Fibroblast of mammary gland (primary cell): Measurements from ENCODE around the gene RBMS3.

Experiments used
- DNase-seq: peaks from one replicate; pipeline ENCODE4 v3.0.0-alpha.2; 2010; ENCODE audit warnings: low read depth
- H3K4me3 ChIP-seq: 2 replicates; pipeline ENCODE4 v1.5.1; 2011; ENCODE audit warnings: low read depth, mild to moderate bottlenecking, low read length, moderate library complexity; ENCODE audit not compliant: control insufficient read depth
- TF ChIP-seq, protein P1 (sequence below): conservative IDR thresholded peaks from 2 replicates; pipeline ENCODE4 v1.5.1; 2011; ENCODE audit warnings: low read depth, low read length, inconsistent platforms; ENCODE audit not compliant: control insufficient read depth, insufficient read depth

RBMS3 gene

DNA sequence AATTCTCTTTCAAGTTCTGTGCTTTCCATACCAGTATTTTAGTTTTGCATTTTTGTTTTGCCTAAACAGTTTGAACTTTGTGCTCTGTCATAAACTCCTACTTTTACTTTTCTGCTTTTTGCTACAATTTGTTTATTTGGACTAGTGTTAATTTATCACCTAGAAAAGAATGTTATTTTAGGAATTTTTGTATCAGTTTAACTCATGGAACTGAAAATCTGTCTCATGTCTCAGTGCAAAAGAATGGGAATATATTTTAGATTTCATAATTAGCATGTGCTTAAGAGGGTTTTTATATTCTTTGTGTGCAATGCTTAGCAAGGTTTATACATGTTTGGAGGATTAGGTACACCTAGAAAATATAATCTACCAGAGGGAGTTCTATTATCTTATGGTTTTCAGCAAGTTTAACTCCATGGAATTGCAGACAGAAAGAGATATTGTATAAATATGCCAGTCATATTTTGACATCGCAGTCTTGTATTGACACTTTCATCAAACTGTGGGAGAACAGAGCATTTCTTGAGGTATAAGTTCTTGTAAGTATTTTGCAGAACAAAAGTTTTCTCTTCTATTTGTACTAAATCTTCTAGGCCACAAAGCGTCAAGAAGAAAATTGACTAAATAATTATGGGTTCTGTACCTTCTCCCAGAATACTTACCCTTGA, 409.9 kb downstream of the RBMS3 start:
- TF ChIP-seq, protein P1, sequence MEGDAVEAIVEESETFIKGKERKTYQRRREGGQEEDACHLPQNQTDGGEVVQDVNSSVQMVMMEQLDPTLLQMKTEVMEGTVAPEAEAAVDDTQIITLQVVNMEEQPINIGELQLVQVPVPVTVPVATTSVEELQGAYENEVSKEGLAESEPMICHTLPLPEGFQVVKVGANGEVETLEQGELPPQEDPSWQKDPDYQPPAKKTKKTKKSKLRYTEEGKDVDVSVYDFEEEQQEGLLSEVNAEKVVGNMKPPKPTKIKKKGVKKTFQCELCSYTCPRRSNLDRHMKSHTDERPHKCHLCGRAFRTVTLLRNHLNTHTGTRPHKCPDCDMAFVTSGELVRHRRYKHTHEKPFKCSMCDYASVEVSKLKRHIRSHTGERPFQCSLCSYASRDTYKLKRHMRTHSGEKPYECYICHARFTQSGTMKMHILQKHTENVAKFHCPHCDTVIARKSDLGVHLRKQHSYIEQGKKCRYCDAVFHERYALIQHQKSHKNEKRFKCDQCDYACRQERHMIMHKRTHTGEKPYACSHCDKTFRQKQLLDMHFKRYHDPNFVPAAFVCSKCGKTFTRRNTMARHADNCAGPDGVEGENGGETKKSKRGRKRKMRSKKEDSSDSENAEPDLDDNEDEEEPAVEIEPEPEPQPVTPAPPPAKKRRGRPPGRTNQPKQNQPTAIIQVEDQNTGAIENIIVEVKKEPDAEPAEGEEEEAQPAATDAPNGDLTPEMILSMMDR: no peak
- DNase-seq: no peak
- no peak overlapping the region for H3K4me3 ChIP-seq

- no peak overlapping the region for H3K4me3 ChIP-seq
- DNase-seq: peak; percentile 90
- TF ChIP-seq, protein P1: no peak
These were observed 413.0 kb downstream of the RBMS3 start for GRCh38 chr3:29693863-29694262.

GRCh38 chr3:29694331-29694730, 413.5 kb downstream of the RBMS3 start:
- TF ChIP-seq, protein P1: no peak
- DNase-seq: no peak
- H3K4me3 ChIP-seq: no peak overlapping the region

GRCh38 chr3:29694783-29695182, 413.9 kb downstream of the RBMS3 start:
- TF ChIP-seq, protein P1: no peak
- no peak overlapping the region for H3K4me3 ChIP-seq
- peak; percentile 95 for DNase-seq

DNA sequence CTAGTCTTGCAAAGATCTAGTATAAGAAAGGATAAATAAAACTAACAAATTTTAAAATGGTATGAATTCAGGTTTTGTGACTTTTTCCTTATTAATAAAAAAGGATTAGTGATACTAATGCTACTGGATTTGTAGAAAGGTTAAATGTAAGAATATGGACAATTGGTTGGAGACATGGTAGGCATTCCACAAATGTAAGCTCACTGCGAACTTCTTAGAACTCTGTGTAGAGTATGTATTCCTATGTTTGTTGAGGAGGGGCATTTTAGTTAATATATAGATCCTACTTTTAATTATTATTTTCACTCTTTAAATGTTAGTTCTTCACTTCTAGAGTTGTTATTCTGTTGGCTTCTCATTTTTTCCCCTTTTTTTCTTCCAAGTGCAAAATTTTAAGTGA, 414.3 kb downstream of the RBMS3 start:
- peak; percentile 23 for DNase-seq
- no peak overlapping the region for H3K4me3 ChIP-seq

GRCh38 chr3:29695643-29696198, 414.9 kb downstream of the RBMS3 start:
- TF ChIP-seq, protein P1: no peak
- no peak overlapping the region for H3K4me3 ChIP-seq
- DNase-seq: peak; percentile 93

More for the DNA sequence above, 414.3 kb downstream of the RBMS3 start:
- TF ChIP-seq, protein P1: no peak

GRCh38 chr3:29696311-29696710, 415.4 kb downstream of the RBMS3 start:
- no peak overlapping the region for H3K4me3 ChIP-seq
- DNase-seq: peak; percentile 31
- TF ChIP-seq, protein P1: no peak
